Ishikawa (cell line): ENCODE measurements around the gene VSNL1.

Experiments
- EP300 ChIP-seq: IDR thresholded peaks from 2 replicates; pipeline ENCODE4 v1.6.1; 2012; ENCODE audit warnings: borderline replicate concordance
- RAD21 ChIP-seq: IDR thresholded peaks from 2 replicates; pipeline ENCODE4 v1.6.1; 2012; ENCODE audit warnings: low read depth
- TAF1 ChIP-seq: IDR thresholded peaks from 2 replicates; pipeline ENCODE4 v1.6.1; 2012; ENCODE audit warnings: low read depth, mild to moderate bottlenecking
- YY1 ChIP-seq: IDR thresholded peaks from 2 replicates; pipeline ENCODE4 v1.6.1; 2012; ENCODE audit warnings: low read depth
- ZBTB7A ChIP-seq: IDR thresholded peaks from 2 replicates; pipeline ENCODE4 v1.6.1; 2012; ENCODE audit warnings: low read depth

DNA sequence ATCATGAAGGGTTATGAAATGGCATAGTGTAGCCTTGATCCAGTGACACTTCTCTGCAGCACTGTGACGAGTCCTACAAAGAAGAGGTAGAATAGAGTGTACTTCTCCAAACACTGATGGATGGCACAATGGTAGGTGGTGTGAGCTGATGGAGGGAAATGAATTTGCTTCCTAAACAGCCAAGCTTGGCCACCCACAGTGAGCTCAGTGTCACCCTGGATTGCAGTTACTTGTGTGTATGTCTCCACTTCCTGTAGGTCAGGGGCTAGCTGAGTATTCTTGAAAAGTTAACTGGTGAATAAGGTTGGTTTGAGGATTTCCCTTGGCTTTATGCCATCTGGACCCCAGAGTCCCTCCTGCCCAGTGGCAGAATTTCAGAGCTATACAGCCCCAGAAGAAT is 75.9 kb downstream of the VSNL1 start:
- TF ChIP-seq RAD21 = no peak
- no peak for TF ChIP-seq TAF1
- no peak for TF ChIP-seq ZBTB7A
- TF ChIP-seq EP300 = no peak
- no peak for TF ChIP-seq YY1
